Neural progenitor cell (in vitro differentiated cells): ENCODE results near the gene DCAF4L1.

Source experiments
- EZH2 ChIP-seq: fragments of 200-600 bp; sonication (generic); IDR thresholded peaks from 2 replicates; pipeline ENCODE4 v1.6.1; 2017; ENCODE audit warnings: antibody characterized with exemption, mild to moderate bottlenecking, moderate library complexity
- TF ChIP-seq, protein P1 (sequence below): fragments of 200-600 bp; sonication (generic); IDR thresholded peaks from 2 replicates; pipeline ENCODE4 v1.5.1; 2017; ENCODE audit warnings: antibody characterized with exemption, mild to moderate bottlenecking

DNA sequence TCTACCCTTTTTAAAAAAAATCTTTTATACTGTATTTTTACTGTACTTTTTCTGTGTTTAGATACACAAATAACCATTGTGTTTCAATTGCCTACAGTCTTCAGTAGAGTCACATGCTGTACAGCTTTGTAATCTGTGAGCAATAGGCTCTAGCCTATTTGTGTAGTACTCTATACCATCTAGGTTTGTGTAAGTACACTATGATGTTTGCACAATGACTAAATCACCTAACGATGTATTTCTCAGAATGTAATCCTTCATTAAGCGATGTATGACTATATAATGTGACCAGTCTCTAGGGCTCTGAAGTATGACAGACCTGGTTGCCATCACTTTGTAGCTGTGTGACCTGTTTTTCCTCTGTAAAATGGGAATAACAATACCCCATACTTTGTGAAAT is 14.2 kb upstream of the DCAF4L1 start:
- TF ChIP-seq, protein P1, sequence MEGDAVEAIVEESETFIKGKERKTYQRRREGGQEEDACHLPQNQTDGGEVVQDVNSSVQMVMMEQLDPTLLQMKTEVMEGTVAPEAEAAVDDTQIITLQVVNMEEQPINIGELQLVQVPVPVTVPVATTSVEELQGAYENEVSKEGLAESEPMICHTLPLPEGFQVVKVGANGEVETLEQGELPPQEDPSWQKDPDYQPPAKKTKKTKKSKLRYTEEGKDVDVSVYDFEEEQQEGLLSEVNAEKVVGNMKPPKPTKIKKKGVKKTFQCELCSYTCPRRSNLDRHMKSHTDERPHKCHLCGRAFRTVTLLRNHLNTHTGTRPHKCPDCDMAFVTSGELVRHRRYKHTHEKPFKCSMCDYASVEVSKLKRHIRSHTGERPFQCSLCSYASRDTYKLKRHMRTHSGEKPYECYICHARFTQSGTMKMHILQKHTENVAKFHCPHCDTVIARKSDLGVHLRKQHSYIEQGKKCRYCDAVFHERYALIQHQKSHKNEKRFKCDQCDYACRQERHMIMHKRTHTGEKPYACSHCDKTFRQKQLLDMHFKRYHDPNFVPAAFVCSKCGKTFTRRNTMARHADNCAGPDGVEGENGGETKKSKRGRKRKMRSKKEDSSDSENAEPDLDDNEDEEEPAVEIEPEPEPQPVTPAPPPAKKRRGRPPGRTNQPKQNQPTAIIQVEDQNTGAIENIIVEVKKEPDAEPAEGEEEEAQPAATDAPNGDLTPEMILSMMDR, result no peak
- no peak for TF ChIP-seq EZH2
